MM.1S (cell line): ENCODE results near the gene EHBP1.

Experiments used
- DNase-seq: peaks from one replicate; pipeline ENCODE4 v3.0.0-alpha.2; 2015
- H2AFZ ChIP-seq: fragments of 300-600 bp; sonication (generic); 2 replicates; pipeline ENCODE4 v1.6.0; 2016; ENCODE audit warnings: antibody characterized with exemption, low read length
- H3F3A ChIP-seq: fragments of 300-600 bp; sonication (generic); 2 replicates; pipeline ENCODE4 v1.6.1; 2016; ENCODE audit warnings: mild to moderate bottlenecking, antibody characterized with exemption, low read length, moderate library complexity, mixed read lengths; ENCODE audit not compliant: insufficient read depth
- H3K27ac ChIP-seq: fragments of 300-600 bp; sonication (generic); 2 replicates; pipeline ENCODE4 v1.5.1; 2016; ENCODE audit warnings: mild to moderate bottlenecking, low read length
- H3K27me3 ChIP-seq: fragments of 300-600 bp; sonication (generic); replicated peaks from 2 replicates; pipeline ENCODE4 v1.6.0; 2016; ENCODE audit warnings: low read length; ENCODE audit not compliant: insufficient read depth
- H3K36me3 ChIP-seq: fragments of 300-600 bp; sonication (generic); replicated peaks from 2 replicates; pipeline ENCODE4 v1.6.1; 2016; ENCODE audit warnings: mild to moderate bottlenecking, low read length, mixed read lengths; ENCODE audit not compliant: insufficient read depth
- H3K4me1 ChIP-seq: fragments of 300-600 bp; sonication (generic); 2 replicates; pipeline ENCODE4 v1.6.1; 2016; ENCODE audit warnings: low read length, mixed read lengths
- H3K4me2 ChIP-seq: fragments of 300-600 bp; sonication (generic); 2 replicates; pipeline ENCODE4 v1.6.0; 2016; ENCODE audit warnings: low read depth, low read length
- H3K4me3 ChIP-seq: fragments of 300-600 bp; sonication (generic); 2 replicates; pipeline ENCODE4 v1.5.1; 2016; ENCODE audit warnings: low read length, mixed read lengths
- H3K79me2 ChIP-seq: fragments of 300-600 bp; sonication (generic); 2 replicates; pipeline ENCODE4 v1.6.1; 2016; ENCODE audit warnings: mixed run types, low read length, mixed read lengths
- H3K9ac ChIP-seq: fragments of 300-600 bp; sonication (generic); 2 replicates; pipeline ENCODE4 v1.6.1; 2016; ENCODE audit warnings: low read length, mixed read lengths
- H3K9me2 ChIP-seq: fragments of 300-600 bp; sonication (generic); replicated peaks from 2 replicates; pipeline ENCODE4 v1.6.1; 2016; ENCODE audit warnings: mild to moderate bottlenecking, low read length, mixed read lengths; ENCODE audit not compliant: insufficient read depth
- H3K9me3 ChIP-seq: fragments of 300-600 bp; sonication (generic); replicated peaks from 2 replicates; pipeline ENCODE4 v1.6.1; 2016; ENCODE audit warnings: mild to moderate bottlenecking, low read length, mixed read lengths; ENCODE audit not compliant: insufficient read depth
- H4K20me1 ChIP-seq: fragments of 300-600 bp; sonication (generic); 2 replicates; pipeline ENCODE4 v1.6.1; 2016; ENCODE audit warnings: mild to moderate bottlenecking, low read length, moderate library complexity, mixed read lengths; ENCODE audit not compliant: insufficient read depth
- EZH2 ChIP-seq: fragments of 300-600 bp; sonication (generic); optimal IDR thresholded peaks from 2 replicates; pipeline ENCODE3; 2017; ENCODE audit warnings: low read depth, mild to moderate bottlenecking, antibody characterized with exemption, low read length, mixed read lengths
- EZH2phosphoT487 ChIP-seq: fragments of 300-600 bp; sonication (generic); IDR thresholded peaks from 2 replicates; pipeline ENCODE4 v1.6.1; 2018; ENCODE audit warnings: antibody characterized with exemption, low read length
- TF ChIP-seq, protein P1 (sequence below): fragments of 300-600 bp; sonication (generic); IDR thresholded peaks from 2 replicates; pipeline ENCODE4 v1.5.1; 2016; ENCODE audit warnings: antibody characterized with exemption, low read length, mixed read lengths

EHBP1 gene

GRCh38 chr2:63053081-63053888 lies 347.8 kb downstream of the EHBP1 start:
- no peak for DNase-seq
- H3K9me2 ChIP-seq, result no peaks in the 10 kb centered on the region
- H2AFZ ChIP-seq, result no peak overlapping the region
- H3K79me2 ChIP-seq, result no peaks in the 10 kb centered on the region
- no peaks in the 10 kb centered on the region for H3K9me3 ChIP-seq
- H4K20me1 ChIP-seq, result no peaks in the 10 kb centered on the region
- peaks cover 7% of the 10 kb centered on the region; the same call in 1 of the 2 replicates for H3F3A ChIP-seq
- TF ChIP-seq, protein P1, sequence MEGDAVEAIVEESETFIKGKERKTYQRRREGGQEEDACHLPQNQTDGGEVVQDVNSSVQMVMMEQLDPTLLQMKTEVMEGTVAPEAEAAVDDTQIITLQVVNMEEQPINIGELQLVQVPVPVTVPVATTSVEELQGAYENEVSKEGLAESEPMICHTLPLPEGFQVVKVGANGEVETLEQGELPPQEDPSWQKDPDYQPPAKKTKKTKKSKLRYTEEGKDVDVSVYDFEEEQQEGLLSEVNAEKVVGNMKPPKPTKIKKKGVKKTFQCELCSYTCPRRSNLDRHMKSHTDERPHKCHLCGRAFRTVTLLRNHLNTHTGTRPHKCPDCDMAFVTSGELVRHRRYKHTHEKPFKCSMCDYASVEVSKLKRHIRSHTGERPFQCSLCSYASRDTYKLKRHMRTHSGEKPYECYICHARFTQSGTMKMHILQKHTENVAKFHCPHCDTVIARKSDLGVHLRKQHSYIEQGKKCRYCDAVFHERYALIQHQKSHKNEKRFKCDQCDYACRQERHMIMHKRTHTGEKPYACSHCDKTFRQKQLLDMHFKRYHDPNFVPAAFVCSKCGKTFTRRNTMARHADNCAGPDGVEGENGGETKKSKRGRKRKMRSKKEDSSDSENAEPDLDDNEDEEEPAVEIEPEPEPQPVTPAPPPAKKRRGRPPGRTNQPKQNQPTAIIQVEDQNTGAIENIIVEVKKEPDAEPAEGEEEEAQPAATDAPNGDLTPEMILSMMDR, result no peak
- TF ChIP-seq EZH2phosphoT487 (no peak), EZH2 (no peak)
- H3K27me3 ChIP-seq, result no peaks in the 10 kb centered on the region
- H3K4me1 ChIP-seq, result no peaks in the 10 kb centered on the region
- H3K4me3 ChIP-seq, result no peak overlapping the region
- H3K27ac ChIP-seq, result no peak overlapping the region
- H3K9ac ChIP-seq, result no peak overlapping the region
- H3K36me3 ChIP-seq, result no peaks in the 10 kb centered on the region
- no peak overlapping the region for H3K4me2 ChIP-seq

DNA sequence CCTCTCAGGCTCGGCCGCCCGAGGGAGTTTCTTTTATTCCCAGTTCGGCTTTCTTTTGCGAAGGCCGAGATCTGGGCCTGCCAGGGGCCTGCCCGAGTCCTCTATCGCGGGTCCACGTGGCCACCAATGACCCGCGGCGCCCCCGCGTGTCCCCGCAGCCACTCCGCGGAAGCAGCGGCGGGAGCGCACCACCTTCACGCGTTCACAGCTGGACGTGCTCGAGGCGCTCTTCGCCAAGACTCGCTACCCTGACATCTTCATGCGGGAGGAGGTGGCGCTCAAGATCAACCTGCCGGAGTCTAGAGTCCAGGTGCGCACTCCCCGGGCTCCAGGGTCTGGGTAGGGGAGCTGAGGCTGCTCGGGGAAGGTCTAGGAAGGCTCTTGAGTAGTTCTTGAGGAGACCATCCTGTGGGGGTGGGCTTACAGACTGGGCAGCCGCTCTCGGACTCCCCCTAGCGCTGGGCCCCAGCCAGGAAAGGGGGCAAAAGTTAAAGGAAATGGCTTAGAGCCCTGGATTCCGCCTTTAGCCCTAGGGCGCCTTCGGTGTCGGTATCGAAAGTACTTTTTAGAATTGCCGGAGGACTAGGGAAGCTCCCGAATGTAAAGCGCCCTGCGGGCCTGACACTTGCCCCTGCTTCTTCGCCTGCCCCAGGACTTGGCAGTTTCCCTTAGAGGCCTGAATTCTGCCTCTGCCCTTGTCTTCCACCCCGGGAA lies 348.5 kb downstream of the EHBP1 start:
- H3K36me3 ChIP-seq, result no peaks in the 10 kb centered on the region
- H2AFZ ChIP-seq, result no peak overlapping the region
- no peaks in the 10 kb centered on the region for H3K27me3 ChIP-seq
- H3K4me3 ChIP-seq, result no peak overlapping the region
- peaks cover 7% of the 10 kb centered on the region; the same call in 1 of the 2 replicates for H3F3A ChIP-seq
- H3K79me2 ChIP-seq, result no peaks in the 10 kb centered on the region
- H4K20me1 ChIP-seq, result no peaks in the 10 kb centered on the region
- no peak for TF ChIP-seq EZH2phosphoT487
- TF ChIP-seq, protein P1, result peak; percentile 15; the same call in 1 of the 2 replicates
- no peak overlapping the region for H3K9ac ChIP-seq
- no peaks in the 10 kb centered on the region for H3K9me2 ChIP-seq
- DNase-seq, result no peak
- no peak overlapping the region for H3K4me2 ChIP-seq
- no peaks in the 10 kb centered on the region for H3K4me1 ChIP-seq
- H3K9me3 ChIP-seq, result no peaks in the 10 kb centered on the region
- no peak overlapping the region for H3K27ac ChIP-seq

GRCh38 chr2:63054841-63055225 lies 349.3 kb downstream of the EHBP1 start:
- Histone ChIP-seq H3K36me3 (no peaks in the 10 kb centered on the region), H3K9ac (no peak overlapping the region), H3K79me2 (no peaks in the 10 kb centered on the region), H3K9me2 (no peaks in the 10 kb centered on the region), H2AFZ (no peak overlapping the region), H3K9me3 (no peaks in the 10 kb centered on the region), H4K20me1 (no peaks in the 10 kb centered on the region), H3K4me3 (no peak overlapping the region), H3K27ac (no peak overlapping the region), H3K4me2 (no peak overlapping the region), H3K4me1 (no peaks in the 10 kb centered on the region), H3F3A (peaks cover 5% of the 10 kb centered on the region; the same call in 1 of the 2 replicates), H3K27me3 (no peaks in the 10 kb centered on the region)
- TF ChIP-seq, protein P1, result no peak
- TF ChIP-seq EZH2 (no peak), EZH2phosphoT487 (no peak)
- no peak for DNase-seq
